C4-2B (cell line): ENCODE data around the gene LEF1.

Source experiments
- H3K27ac ChIP-seq: fragments of 450-650 bp; 2 replicates; pipeline ENCODE4 v1.5.1; 2017
- ZFX ChIP-seq: fragments of 450-650 bp; IDR thresholded peaks from 2 replicates; pipeline ENCODE4 v1.6.1; 2017
- TF ChIP-seq, protein P1 (sequence below): fragments of 450-650 bp; conservative IDR thresholded peaks from 2 replicates; pipeline ENCODE4 v1.5.1; 2017; ENCODE audit warnings: mild to moderate bottlenecking

The LEF1 gene

DNA sequence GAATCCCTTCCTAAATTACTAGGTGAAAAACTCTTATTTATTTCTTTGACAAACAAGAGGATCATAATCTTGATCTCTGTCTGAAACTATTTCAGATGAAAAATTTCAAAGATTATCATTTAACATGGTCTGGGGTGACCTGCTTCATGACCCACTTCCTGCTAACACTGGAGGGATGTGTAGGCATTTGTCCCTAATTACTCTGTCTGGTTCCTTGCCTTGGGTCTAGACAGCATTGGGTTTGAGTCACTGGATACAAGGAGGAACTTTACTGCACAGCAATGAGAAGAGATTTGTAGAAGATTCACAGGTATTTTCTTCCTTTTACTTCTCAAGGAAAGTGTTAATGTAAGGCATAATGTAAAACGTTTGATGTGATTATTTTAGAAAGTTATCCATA, 67.9 kb downstream of the LEF1 start:
- TF ChIP-seq, protein P1, sequence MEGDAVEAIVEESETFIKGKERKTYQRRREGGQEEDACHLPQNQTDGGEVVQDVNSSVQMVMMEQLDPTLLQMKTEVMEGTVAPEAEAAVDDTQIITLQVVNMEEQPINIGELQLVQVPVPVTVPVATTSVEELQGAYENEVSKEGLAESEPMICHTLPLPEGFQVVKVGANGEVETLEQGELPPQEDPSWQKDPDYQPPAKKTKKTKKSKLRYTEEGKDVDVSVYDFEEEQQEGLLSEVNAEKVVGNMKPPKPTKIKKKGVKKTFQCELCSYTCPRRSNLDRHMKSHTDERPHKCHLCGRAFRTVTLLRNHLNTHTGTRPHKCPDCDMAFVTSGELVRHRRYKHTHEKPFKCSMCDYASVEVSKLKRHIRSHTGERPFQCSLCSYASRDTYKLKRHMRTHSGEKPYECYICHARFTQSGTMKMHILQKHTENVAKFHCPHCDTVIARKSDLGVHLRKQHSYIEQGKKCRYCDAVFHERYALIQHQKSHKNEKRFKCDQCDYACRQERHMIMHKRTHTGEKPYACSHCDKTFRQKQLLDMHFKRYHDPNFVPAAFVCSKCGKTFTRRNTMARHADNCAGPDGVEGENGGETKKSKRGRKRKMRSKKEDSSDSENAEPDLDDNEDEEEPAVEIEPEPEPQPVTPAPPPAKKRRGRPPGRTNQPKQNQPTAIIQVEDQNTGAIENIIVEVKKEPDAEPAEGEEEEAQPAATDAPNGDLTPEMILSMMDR, result no peak
- no peak for TF ChIP-seq ZFX
- no peak overlapping the region for H3K27ac ChIP-seq

DNA sequence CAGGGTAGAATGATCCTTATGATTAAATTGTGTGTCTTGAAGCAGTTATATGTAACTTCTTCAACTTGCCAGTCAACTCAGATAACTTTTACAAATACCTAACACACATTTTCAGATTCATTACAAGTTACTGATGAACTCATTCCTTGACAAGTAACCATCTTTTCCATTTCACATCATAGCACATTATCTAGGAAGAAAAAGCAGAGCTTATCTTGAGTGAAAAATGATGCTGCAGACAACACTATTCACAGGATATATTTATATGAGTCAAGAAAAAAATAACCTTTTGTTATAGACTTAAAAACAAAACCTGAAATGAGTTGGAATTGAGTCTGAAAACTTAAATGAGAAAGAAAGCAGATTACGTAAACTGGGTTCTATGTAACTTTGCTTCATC, 68.9 kb downstream of the LEF1 start:
- no peak overlapping the region for H3K27ac ChIP-seq
- TF ChIP-seq ZFX, result no peak
- TF ChIP-seq, protein P1, result no peak

DNA sequence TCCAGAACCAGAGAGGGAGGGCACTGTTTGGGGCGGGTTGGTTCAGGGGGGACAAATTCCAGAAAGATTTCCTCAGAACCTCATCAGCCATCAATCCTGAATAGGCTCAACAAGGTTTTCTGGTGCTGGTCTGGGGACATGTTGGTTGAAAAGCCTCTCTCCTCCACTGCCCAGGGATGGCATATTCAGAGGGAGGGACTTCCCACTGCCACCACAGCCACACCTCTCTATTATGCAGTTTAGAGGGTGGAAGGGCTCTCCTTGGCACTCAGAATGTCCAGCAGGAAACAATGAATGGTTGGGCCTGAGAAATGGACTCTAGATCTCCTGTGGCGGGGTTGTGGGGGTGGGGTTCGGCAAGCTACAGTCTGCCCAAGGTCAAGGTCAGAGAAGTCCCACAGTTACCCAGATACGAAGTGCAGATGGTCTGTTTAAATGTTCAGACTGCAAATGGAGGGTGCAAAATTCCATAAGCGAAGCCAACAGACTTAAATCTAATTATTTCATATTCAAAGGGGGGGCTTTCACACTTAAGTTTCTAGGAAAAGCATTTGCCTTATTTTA, 70.7 kb downstream of the LEF1 start:
- H3K27ac ChIP-seq, result no peak overlapping the region
- TF ChIP-seq ZFX, result no peak
- TF ChIP-seq, protein P1, result no peak

DNA sequence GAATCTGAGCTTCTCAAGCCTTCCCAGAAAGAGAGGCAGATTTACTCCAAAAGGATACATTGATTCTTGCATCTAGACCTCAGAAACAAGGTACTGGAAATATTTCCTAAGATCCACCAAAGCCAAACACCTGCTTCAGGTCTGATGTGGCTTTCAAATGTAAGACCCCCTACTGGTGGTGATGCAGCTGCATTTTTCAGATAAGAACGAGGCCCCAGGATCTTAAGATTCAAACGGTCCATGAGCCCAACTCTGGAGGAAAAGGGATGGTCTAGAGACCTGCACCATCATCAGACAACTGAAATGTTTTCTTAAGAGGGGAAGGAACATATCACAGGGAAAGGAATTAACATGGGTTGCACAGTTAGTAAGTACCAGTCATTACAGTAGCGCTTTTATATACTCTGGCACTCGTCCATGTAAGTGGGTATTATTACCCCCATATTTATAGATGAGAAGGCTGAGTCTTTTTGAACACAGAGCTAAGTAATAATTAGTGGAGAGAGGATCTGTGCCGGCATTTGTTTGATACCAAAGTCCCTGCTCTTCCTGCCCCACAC, 73.7 kb downstream of the LEF1 start:
- no peak overlapping the region for H3K27ac ChIP-seq
- TF ChIP-seq ZFX, result no peak
- TF ChIP-seq, protein P1, result no peak

DNA sequence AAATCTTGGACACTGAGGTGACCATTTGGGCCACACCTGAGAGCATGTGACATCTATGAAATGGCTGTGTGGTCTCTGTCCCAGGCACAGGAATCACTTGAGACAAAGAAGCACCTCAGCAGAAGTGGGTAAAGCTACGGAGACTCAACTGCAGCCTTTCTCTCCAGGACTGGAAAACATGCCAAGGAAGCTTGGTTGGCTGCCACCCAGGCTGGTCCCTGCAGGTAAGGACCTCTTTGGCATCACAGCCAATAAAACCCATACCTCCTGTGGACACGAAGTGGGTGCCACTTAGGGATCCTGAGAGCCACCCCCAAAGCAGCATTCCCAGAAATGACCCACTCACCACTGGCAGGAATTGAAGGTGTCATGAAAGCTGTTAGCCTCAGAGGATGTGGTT, 74.6 kb downstream of the LEF1 start:
- TF ChIP-seq, protein P1, result no peak
- no peak for TF ChIP-seq ZFX
- no peak overlapping the region for H3K27ac ChIP-seq

DNA sequence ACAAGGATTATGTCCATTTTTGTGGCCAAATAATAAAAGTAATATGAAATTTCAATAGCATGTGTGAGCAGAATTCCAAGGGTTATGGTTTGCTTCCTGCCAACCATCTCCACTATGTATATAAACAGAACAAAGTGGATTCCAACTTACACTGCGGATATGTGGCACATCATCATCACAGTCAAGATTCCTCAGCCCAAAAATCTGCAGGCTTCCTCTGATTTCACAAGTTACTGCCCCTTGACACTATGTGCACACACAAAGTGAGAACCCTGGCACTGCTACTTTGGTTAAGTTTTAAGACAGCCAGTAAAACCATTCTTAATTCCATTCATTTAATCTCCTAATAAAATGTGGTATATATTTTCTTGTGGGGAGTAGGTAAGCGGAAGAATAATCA, 76.4 kb downstream of the LEF1 start:
- TF ChIP-seq ZFX, result no peak
- TF ChIP-seq, protein P1, result no peak
- H3K27ac ChIP-seq, result no peak overlapping the region

DNA sequence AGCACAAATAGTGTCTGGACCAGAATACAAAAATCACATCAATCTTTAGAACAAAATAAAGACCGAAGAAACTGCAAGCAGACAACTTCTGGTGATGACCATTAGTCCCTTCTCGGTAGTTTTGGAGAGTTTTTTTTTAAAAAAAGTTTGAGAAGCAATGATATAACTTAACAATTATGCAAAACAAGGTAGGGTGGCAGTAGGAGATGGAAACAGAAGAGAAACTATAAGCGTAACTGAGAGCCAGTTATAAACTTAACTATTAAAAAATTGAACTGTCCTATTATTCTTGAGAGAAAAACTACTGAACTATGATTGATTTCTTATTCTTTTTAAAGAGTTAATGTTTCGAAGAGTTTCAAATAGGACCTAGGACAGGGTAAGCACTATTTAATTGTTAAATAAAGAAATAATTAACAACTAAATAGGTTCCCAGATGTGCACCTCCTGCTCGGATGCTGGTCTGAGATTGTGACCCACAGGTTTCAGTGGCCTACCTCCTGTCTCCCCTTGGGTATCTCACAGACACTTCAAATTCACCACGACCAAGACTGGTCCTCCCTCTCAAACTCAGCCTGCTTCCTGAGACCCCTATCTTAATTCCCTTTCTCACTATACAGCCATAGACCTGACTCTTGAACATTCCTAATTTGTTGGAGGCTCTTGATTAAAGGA, 81.3 kb downstream of the LEF1 start:
- TF ChIP-seq ZFX, result no peak
- TF ChIP-seq, protein P1, result no peak

More for the DNA sequence above, 81.3 kb downstream of the LEF1 start:
- H3K27ac ChIP-seq, result no peak overlapping the region
